GM12874 (cell line): ENCODE results near the gene ZNF57.

ENCODE experiments used
- CTCF ChIP-seq: IDR thresholded peaks from 2 replicates; pipeline ENCODE4 v1.5.1; 2011; ENCODE audit warnings: low read depth, mild to moderate bottlenecking, control low read depth, low read length, moderate library complexity; ENCODE audit not compliant: insufficient read depth

Gene ZNF57

GRCh38 chr19:2865334-2866100, 35.2 kb upstream of the ZNF57 start:
- no peak for TF ChIP-seq CTCF

GRCh38 chr19:2866495-2867024, 34.2 kb upstream of the ZNF57 start:
- TF ChIP-seq CTCF: no peak

GRCh38 chr19:2867025-2867991, 33.4 kb upstream of the ZNF57 start, which contains the start of gene ZNF556:
Gene ZNF556 (plus strand): TSS chr19:2867335. CDS start chr19:2867422, 87 bp downstream.
- no peak for TF ChIP-seq CTCF

- no peak for TF ChIP-seq CTCF
These were observed 31.1 kb upstream of the ZNF57 start for GRCh38 chr19:2869618-2870017.

GRCh38 chr19:2877398-2878331, 23.1 kb upstream of the ZNF57 start:
- no peak for TF ChIP-seq CTCF

- TF ChIP-seq CTCF: no peak
These were observed 16.9 kb upstream of the ZNF57 start for GRCh38 chr19:2883686-2884439.
